SU-DHL-6 (cell line): ENCODE measurements around the gene ETS1.

Source experiments
- EZH2phosphoT487 ChIP-seq: fragments of 200-600 bp; sonication (generic), shearing (Covaris generic); conservative IDR thresholded peaks from 2 replicates; pipeline ENCODE4 v1.6.1; 2018; ENCODE audit warnings: mild to moderate bottlenecking, antibody characterized with exemption, low read length, moderate library complexity, mixed read lengths
- TF ChIP-seq, protein P1 (sequence below): fragments of 200-600 bp; sonication (generic); IDR thresholded peaks from one replicate; pipeline ENCODE4 v1.5.1; 2017; ENCODE audit warnings: antibody characterized with exemption, mild to moderate bottlenecking, low read length, moderate library complexity; ENCODE audit not compliant: insufficient read depth, poor library complexity, severe bottlenecking

DNA sequence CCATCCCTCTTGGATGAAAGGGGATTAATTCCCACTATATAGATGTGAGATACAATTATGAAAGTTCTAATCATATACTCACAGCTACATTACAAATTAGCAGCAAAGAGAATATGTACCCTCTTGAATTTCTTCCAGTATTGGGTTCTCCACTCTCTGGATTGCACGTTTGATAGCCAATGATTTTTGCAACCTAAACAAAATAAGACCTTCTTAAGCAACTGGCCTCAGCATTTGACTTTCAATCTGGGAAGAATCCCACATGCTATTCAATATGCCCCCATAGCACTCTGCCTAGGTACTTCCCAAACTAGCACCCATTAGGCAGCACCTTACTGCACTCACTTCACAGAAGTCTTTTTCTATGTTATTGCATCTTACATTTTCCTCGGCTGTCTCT, 55.8 kb downstream of the ETS1 start:
- TF ChIP-seq, protein P1, sequence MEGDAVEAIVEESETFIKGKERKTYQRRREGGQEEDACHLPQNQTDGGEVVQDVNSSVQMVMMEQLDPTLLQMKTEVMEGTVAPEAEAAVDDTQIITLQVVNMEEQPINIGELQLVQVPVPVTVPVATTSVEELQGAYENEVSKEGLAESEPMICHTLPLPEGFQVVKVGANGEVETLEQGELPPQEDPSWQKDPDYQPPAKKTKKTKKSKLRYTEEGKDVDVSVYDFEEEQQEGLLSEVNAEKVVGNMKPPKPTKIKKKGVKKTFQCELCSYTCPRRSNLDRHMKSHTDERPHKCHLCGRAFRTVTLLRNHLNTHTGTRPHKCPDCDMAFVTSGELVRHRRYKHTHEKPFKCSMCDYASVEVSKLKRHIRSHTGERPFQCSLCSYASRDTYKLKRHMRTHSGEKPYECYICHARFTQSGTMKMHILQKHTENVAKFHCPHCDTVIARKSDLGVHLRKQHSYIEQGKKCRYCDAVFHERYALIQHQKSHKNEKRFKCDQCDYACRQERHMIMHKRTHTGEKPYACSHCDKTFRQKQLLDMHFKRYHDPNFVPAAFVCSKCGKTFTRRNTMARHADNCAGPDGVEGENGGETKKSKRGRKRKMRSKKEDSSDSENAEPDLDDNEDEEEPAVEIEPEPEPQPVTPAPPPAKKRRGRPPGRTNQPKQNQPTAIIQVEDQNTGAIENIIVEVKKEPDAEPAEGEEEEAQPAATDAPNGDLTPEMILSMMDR, result no peak
- TF ChIP-seq EZH2phosphoT487, result no peak
